Muscle layer of colon (tissue), 2 donors: Measurements from ENCODE around the gene MEP1A.
"Not testable (repeated sequence)": the region's sequence is repeated elsewhere in the genome, so short reads cannot be mapped to it uniquely, and the experiment has no call there.

Experiments
- H3K27ac ChIP-seq: one replicate; pipeline ENCODE4 v1.7.0; 2013; ENCODE audit warnings: low read depth, mild to moderate bottlenecking, low read length, moderate library complexity
- H3K27me3 ChIP-seq, 2 donors: one replicate each; pipeline ENCODE4 v1.7.0; 2013; ENCODE audit warnings: low read length in 2 of 2, mild to moderate bottlenecking in 2 of 2; ENCODE audit not compliant: insufficient read depth in 2 of 2, control insufficient read depth in 1 of 2
- H3K36me3 ChIP-seq: one replicate; pipeline ENCODE4 v1.7.0; 2013; ENCODE audit warnings: mild to moderate bottlenecking, low read length; ENCODE audit not compliant: insufficient read depth
- H3K4me1 ChIP-seq: one replicate; pipeline ENCODE4 v1.7.0; 2013; ENCODE audit warnings: mild to moderate bottlenecking, low read length; ENCODE audit not compliant: insufficient read depth
- H3K4me3 ChIP-seq, 2 donors: one replicate each; pipeline ENCODE4 v1.7.0; 2013; ENCODE audit warnings: low read length in 2 of 2, low read depth in 1 of 2, mild to moderate bottlenecking in 1 of 2, moderate library complexity in 1 of 2
- H3K9ac ChIP-seq: one replicate; pipeline ENCODE4 v1.7.0; 2013; ENCODE audit warnings: low read length
- H3K9me3 ChIP-seq: one replicate; pipeline ENCODE4 v1.7.0; 2013; ENCODE audit warnings: mild to moderate bottlenecking, low read length
- donor health status: abdominal sarcoma.
- donor health status: Adenocarcinoma of cecum.

MEP1A gene

DNA sequence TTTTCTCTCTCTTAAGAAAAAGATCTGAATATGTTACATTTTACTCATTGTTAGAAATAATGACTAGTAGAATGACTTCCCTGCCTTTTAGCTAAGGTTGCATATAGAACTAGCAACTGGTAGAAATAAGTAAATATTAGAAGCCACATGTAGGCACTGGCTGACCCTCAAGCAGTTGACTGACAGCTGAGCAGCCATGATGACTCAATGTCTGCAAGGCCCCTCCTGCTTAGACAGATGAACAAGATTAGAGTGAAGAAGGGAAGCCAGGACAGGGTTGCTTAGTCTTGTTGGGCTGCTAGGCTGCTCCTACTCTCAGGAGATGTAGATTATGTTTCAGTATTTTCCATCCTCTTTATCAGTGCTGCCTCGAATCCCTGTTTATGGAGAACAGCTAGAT, 6.5 kb downstream of the MEP1A start:
- no peak overlapping the region for H3K4me3 ChIP-seq
- no peaks in the 10 kb centered on the region for H3K27me3 ChIP-seq
- H3K36me3 ChIP-seq = no peaks in the 10 kb centered on the region
- H3K9ac ChIP-seq = no peak overlapping the region
- no peak overlapping the region for H3K27ac ChIP-seq
- H3K4me1 ChIP-seq = no peaks in the 10 kb centered on the region
- H3K9me3 ChIP-seq = no peaks in the 10 kb centered on the region

GRCh38 chr6:46808806-46809205, 15.6 kb downstream of the MEP1A start:
- H3K9ac ChIP-seq = no peak overlapping the region
- H3K9me3 ChIP-seq = no peaks in the 10 kb centered on the region
- H3K4me1 ChIP-seq = no peaks in the 10 kb centered on the region
- no peak overlapping the region for H3K4me3 ChIP-seq
- no peaks in the 10 kb centered on the region for H3K27me3 ChIP-seq
- H3K36me3 ChIP-seq = no peaks in the 10 kb centered on the region
- no peak overlapping the region for H3K27ac ChIP-seq

DNA sequence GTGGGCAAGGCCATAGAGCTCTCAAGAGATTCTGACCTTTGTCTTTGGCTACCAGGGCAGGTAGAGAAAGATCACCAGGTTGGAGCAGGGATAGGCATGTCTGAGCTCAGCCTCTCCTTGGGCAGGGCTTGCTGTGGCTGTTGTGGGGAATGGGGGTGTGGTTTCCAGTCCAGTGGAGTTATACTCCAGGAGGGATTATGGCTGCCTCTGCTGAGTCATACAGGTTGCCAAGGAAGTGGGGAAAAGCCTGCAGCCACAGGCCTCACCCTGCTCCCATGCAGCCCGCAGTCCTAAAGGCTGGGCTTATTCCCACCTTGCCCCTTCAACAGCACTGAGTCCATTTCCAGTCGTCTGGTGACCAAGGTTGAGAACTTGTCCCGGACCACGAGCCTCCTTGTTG, 21.9 kb downstream of the MEP1A start:
- Histone ChIP-seq H3K9ac (no peak overlapping the region), H3K27me3 (no peaks in the 10 kb centered on the region), H3K9me3 (no peaks in the 10 kb centered on the region), H3K27ac (no peak overlapping the region), H3K4me1 (no peaks in the 10 kb centered on the region), H3K4me3 (no peak overlapping the region), H3K36me3 (no peaks in the 10 kb centered on the region)

GRCh38 chr6:46816626-46817025, 23.4 kb downstream of the MEP1A start:
- Histone ChIP-seq H3K9ac (no peak overlapping the region), H3K4me3 (no peak overlapping the region), H3K9me3 (no peaks in the 10 kb centered on the region), H3K27me3 (no peaks in the 10 kb centered on the region), H3K27ac (no peak overlapping the region), H3K36me3 (no peaks in the 10 kb centered on the region), H3K4me1 (no peaks in the 10 kb centered on the region)

DNA sequence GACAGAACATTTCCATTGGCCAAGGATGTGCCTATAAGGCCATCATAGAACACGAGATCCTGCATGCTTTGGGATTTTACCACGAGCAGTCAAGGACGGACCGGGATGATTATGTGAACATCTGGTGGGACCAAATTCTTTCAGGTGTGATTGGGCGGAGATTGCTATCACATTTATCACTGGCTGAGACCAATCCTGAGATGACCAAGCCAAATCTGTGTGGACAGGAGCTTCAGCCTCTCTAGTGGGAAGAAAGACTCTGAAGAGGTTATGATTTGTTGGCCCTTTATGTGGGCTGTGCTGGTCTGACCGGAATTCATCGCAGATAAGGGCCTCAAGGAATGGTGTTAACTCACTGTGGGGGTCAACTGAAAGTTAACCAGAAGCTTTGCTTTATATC, 26.4 kb downstream of the MEP1A start:
- no peak overlapping the region for H3K27ac ChIP-seq
- no peaks in the 10 kb centered on the region for H3K27me3 ChIP-seq
- H3K4me3 ChIP-seq = no peak overlapping the region
- H3K36me3 ChIP-seq = no peaks in the 10 kb centered on the region
- no peaks in the 10 kb centered on the region for H3K4me1 ChIP-seq
- H3K9ac ChIP-seq = no peak overlapping the region
- no peaks in the 10 kb centered on the region for H3K9me3 ChIP-seq

- Histone ChIP-seq H3K9ac (no peak overlapping the region), H3K27ac (no peak overlapping the region), H3K36me3 (no peaks in the 10 kb centered on the region)
Observed at GRCh38 chr6:46821458-46821881, 28.3 kb downstream of the MEP1A start.

DNA sequence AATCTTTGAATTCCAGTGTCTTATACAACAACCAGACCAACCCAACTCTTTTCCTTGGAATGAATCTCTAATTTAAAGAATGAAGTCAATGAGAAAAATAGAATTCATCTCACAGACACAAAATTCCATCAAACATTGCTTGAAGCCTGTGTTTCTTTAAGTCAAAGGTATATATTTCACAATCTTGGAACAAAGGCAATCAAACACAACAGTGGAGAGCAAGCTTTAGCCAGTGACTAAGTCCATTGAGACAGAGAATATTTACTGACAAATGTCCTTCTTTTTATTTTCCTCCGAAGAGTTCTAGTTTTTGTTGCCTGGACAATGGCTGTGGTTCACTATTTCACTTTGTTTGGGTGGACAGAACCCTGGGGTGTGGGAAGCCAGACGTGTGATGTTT, 35.8 kb downstream of the MEP1A start:
- Histone ChIP-seq H3K4me1 (no peaks in the 10 kb centered on the region), H3K36me3 (no peaks in the 10 kb centered on the region), H3K9ac (no peak overlapping the region), H3K27ac (no peak overlapping the region), H3K4me3 (no peak overlapping the region), H3K9me3 (no peaks in the 10 kb centered on the region), H3K27me3 (no peaks in the 10 kb centered on the region)

More at GRCh38 chr6:46821458-46821881, 28.3 kb downstream of the MEP1A start:
- Histone ChIP-seq H3K9me3 (no peaks in the 10 kb centered on the region), H3K4me3 (no peak overlapping the region), H3K27me3 (no peaks in the 10 kb centered on the region), H3K4me1 (no peaks in the 10 kb centered on the region)

DNA sequence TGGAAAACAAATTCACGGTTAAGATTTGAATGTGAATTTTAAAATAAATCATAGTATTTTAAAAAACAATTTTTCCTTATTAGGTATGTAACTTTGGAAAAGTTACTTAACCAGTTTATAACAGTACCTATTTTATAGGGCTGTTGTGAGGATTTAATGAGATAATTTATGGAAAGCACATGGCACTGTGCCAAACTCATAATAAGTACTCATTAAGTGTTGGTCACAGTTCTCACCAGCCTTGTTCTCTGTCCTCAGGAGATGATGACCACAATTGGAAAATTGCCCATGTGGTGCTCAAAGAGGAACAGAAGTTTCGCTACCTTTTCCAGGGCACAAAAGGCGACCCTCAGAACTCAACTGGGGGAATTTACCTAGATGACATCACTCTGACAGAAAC, 39.6 kb downstream of the MEP1A start:
- no peak overlapping the region for H3K9ac ChIP-seq
- no peak overlapping the region for H3K4me3 ChIP-seq
- peaks cover 12% of the 10 kb centered on the region for H3K4me1 ChIP-seq
- H3K36me3 ChIP-seq = no peaks in the 10 kb centered on the region
- H3K27me3 ChIP-seq = no peaks in the 10 kb centered on the region
- no peaks in the 10 kb centered on the region for H3K9me3 ChIP-seq
- H3K27ac ChIP-seq = no peak overlapping the region

- H3K9ac ChIP-seq, H3K4me3 ChIP-seq, H3K27ac ChIP-seq, H3K9me3 ChIP-seq, H3K27me3 ChIP-seq, H3K36me3 ChIP-seq: not testable (repeated sequence)
- peaks cover 12% of the 10 kb centered on the region for H3K4me1 ChIP-seq
Observed at GRCh38 chr6:46834257-46834916, 41.2 kb downstream of the MEP1A start.

DNA sequence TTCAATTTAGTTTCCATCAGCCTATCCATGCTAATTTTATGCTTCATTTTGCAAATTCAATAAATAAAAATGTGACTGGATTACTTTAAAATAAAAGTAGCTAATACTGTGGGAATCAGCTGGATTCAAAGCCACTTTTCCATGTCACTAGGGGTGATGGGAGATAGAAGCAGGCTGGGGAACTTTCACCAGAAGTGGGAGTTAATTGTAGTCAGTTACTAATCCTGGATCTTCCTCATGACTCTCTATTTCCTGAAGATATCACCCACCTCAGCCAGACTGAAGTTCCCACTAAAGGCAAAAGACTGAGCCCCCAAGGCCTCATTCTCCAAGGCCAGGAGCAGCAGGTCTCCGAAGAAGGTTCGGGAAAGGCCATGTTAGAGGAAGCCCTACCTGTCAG, 41.8 kb downstream of the MEP1A start:
- not testable (repeated sequence) for H3K36me3 ChIP-seq, H3K4me3 ChIP-seq

GRCh38 chr6:46838033-46838432, 44.8 kb downstream of the MEP1A start:
- no peaks in the 10 kb centered on the region for H3K36me3 ChIP-seq
- H3K27me3 ChIP-seq = no peaks in the 10 kb centered on the region
- H3K27ac ChIP-seq = no peak overlapping the region
- no peak overlapping the region for H3K4me3 ChIP-seq
- peaks cover 12% of the 10 kb centered on the region for H3K4me1 ChIP-seq
- H3K9me3 ChIP-seq = no peaks in the 10 kb centered on the region
- no peak overlapping the region for H3K9ac ChIP-seq

More for the DNA sequence above, 41.8 kb downstream of the MEP1A start:
- not testable (repeated sequence) for H3K27me3 ChIP-seq, H3K27ac ChIP-seq, H3K9ac ChIP-seq, H3K9me3 ChIP-seq
- peaks cover 12% of the 10 kb centered on the region for H3K4me1 ChIP-seq

- H3K9me3 ChIP-seq, H3K27me3 ChIP-seq, H3K4me3 ChIP-seq, H3K4me1 ChIP-seq, H3K9ac ChIP-seq, H3K27ac ChIP-seq, H3K36me3 ChIP-seq: not testable (repeated sequence)
Observed at GRCh38 chr6:46842252-46842846, 49.2 kb downstream of the MEP1A start.
